ENCODE data around the gene ATP6AP1. TPM values are rescaled to one million over a fixed set of nuclear protein-coding genes. Genes with fewer than 3 reads are reported as not detected.

ATP6AP1 gene
- total and polyA plus RNA-seq, 10 of the 15 experiments (the other 5 are each of a cell fraction or from before 2014, with no cell fraction given) = 4.5 to 56.4 (median 32.0) TPM

DNA sequence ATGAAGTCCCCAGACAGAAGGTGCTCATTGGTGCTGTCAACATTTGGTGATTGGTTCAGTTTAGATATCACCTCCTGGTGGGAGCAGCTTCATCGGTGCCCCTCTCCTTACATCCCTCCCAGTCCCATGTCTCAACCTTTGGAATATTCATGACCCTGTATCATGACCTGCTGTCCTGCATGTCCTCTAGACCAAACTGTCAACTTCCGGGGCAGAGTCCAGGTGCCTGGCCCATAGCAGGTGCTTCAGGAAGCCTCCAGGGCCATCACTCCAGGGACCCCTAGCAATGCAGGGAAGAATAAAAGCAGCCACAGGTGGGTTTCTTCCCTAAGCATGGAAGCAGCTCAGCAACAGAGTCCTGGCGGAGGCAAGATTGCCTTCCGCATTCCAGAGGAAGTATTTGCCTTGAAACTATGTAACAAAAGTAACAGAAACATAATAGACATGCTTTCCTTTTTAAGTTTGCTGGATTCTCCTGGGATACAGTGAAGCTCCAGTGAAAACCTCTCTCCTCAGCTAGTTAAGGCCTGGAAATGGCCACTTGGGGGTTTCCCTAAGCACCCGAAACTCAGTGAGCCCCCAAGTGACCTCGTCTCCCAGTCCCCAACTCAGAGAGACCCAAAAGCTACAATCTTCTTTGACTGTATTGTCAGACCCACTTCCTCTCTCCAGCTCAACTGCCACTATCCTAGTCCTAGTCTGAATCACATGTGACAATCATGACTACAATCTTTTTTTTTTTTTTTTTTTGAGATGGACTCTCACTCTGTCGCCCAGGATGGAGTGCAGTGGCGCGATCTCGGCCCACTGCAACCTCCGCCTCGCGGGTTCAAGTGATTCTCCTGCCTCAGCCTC lies 1.3 kb upstream of the ATP6AP1 start:
- Histone ChIP-seq H3K4me3 (no peak overlapping the region), H3K27ac (ENCODE audit: control insufficient read depth, insufficient read depth) (no peak overlapping the region), H3K4me1 (ENCODE audit: control insufficient read depth, insufficient read depth, low read length) (no peaks in the 10 kb centered on the region), H3K79me2 (ENCODE audit: control insufficient read depth, insufficient read depth, low read length) (peaks cover 12% of the 10 kb centered on the region), H4K20me1 (ENCODE audit: control insufficient read depth, insufficient read depth) (no peaks in the 10 kb centered on the region), H3K27me3 (replicated peaks in 1 of 2; ENCODE audit: control insufficient read depth in 2 of 2, insufficient read depth in 2 of 2, low read length in 1 of 2) (no peaks in the 10 kb centered on the region), H3K36me3 (ENCODE audit: control insufficient read depth in 2 of 2, insufficient read depth in 2 of 2, low read length in 1 of 2) (no peaks in the 10 kb centered on the region), H3K4me2 (ENCODE audit: control insufficient read depth, insufficient read depth) (0 out of 2 replicates have a peak overlapping the region, but pooled peaks have one; percentile 26), H3K9me3 (replicated peaks; ENCODE audit: control insufficient read depth, insufficient read depth, low read length) (no peaks in the 10 kb centered on the region), H3K9ac (ENCODE audit: control insufficient read depth, insufficient read depth, low read length) (no peak overlapping the region), H2AFZ (ENCODE audit: control insufficient read depth, low read depth, low read length) (no peak overlapping the region)
- peak; percentile 39; the same call in 1 of the 2 replicates for TF ChIP-seq SPI1 (IDR thresholded peaks at IDR 0.05; ENCODE audit: borderline replicate concordance, insufficient read depth, low read depth, low read length)
- TF ChIP-seq, protein P1, sequence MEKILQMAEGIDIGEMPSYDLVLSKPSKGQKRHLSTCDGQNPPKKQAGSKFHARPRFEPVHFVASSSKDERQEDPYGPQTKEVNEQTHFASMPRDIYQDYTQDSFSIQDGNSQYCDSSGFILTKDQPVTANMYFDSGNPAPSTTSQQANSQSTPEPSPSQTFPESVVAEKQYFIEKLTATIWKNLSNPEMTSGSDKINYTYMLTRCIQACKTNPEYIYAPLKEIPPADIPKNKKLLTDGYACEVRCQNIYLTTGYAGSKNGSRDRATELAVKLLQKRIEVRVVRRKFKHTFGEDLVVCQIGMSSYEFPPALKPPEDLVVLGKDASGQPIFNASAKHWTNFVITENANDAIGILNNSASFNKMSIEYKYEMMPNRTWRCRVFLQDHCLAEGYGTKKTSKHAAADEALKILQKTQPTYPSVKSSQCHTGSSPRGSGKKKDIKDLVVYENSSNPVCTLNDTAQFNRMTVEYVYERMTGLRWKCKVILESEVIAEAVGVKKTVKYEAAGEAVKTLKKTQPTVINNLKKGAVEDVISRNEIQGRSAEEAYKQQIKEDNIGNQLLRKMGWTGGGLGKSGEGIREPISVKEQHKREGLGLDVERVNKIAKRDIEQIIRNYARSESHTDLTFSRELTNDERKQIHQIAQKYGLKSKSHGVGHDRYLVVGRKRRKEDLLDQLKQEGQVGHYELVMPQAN (conservative IDR thresholded peaks at IDR 0.05) = no peak
- SMC1A ChIA-PET (ENCODE audit: uncharacterized antibody, unreplicated experiment) = interaction anchor here (1.3 kb wide), 1 partner anchor 100 kb away, joined by 4 read pairs; no protein-coding TSS in a partner anchor
- 73% methylated on average over 12 of the region's 13 CpGs for WGBS (ENCODE audit: insufficient coverage, insufficient replicate concordance, low lambda C conversion rate, missing lambda C conversion rate)
- POLR2A ChIA-PET = interaction anchor here (0.7 to 4.1 kb wide), 6 partner anchors 12 to 63 kb away, joined by 3 to 32 read pairs (median 6); partner anchors contain the start of genes RPL10, SLC10A3 and TAFAZZIN
- FAIRE-seq = no peak
- RAD21 ChIA-PET (ENCODE audit: unreplicated experiment) = interaction anchor here (2.0 kb wide), 1 partner anchor 15 kb away, joined by 9 read pairs; the partner anchor contains the start of gene TAFAZZIN
- no peak for DNase-seq (ENCODE audit: low read depth, low spot score)
- CTCF ChIA-PET = interaction anchor here (0.6 to 1.7 kb wide), 2 partner anchors 8 to 16 kb away, joined by 3 read pairs; no protein-coding TSS in a partner anchor
- BruUV-seq (replicated peaks) = no TSS peak
- in situ Hi-C loops (cut with MboI) = no loop called here
- intact Hi-C loops (cut with micrococcal nuclease; ENCODE audit: unreplicated experiment) = loop anchor here (10.0 kb wide), 1 partner anchor 52 kb away; the partner anchor contains the start of genes EMD and FLNA
- ATAC-seq = no peak

Measured in GM12878 (cell line).